Central memory CD8-positive, alpha-beta T cell (primary cell): Measurements from ENCODE around the gene PERM1.

Source experiments
- ATAC-seq: fragments of 150-1000 bp; cut with Tn5 transposase; replicated peaks from 2 replicates; pipeline ENCODE4 v1.10.0; 2022; ENCODE audit warnings: mild to moderate bottlenecking, moderate FRiP score, moderate number of reproducible peaks; ENCODE audit not compliant: poor library complexity, severe bottlenecking; ENCODE audit errors: extremely low read depth
- DNase-seq, 2 donors: peaks; one replicate each; pipeline ENCODE4 v3.0.0; 2021; ENCODE audit warnings: low spot score in 2 of 2
- H3K27ac Mint-ChIP-seq: one replicate; pipeline ENCODE4 v1.8.0; 2022; ENCODE audit warnings: low read depth, mild to moderate bottlenecking, moderate library complexity, mixed read lengths
- H3K27me3 Mint-ChIP-seq: one replicate; pipeline ENCODE4 v1.8.0; 2022; ENCODE audit warnings: mixed read lengths
- H3K36me3 Mint-ChIP-seq: one replicate; pipeline ENCODE4 v1.8.0; 2022; ENCODE audit warnings: mild to moderate bottlenecking, moderate library complexity, mixed read lengths; ENCODE audit not compliant: insufficient read depth
- H3K4me1 Mint-ChIP-seq: one replicate; pipeline ENCODE4 v1.8.0; 2022; ENCODE audit warnings: mixed read lengths
- H3K4me3 Mint-ChIP-seq: one replicate; pipeline ENCODE4 v1.8.0; 2022; ENCODE audit warnings: mild to moderate bottlenecking, moderate library complexity, mixed read lengths
- H3K9me3 Mint-ChIP-seq: one replicate; pipeline ENCODE4 v1.8.0; 2022; ENCODE audit warnings: mixed read lengths

The PERM1 gene

GRCh38 chr1:959731-960362, 22.0 kb downstream of the PERM1 start:
- peaks cover 24% of the 10 kb centered on the region for H3K36me3 Mint-ChIP-seq
- no peak for DNase-seq
- H3K9me3 Mint-ChIP-seq: no peaks in the 10 kb centered on the region
- ATAC-seq: peak; percentile 16
- H3K27me3 Mint-ChIP-seq: no peaks in the 10 kb centered on the region
- peak overlapping the region; percentile 88 for H3K4me3 Mint-ChIP-seq
- peaks cover 27% of the 10 kb centered on the region for H3K4me1 Mint-ChIP-seq
- H3K27ac Mint-ChIP-seq: no peak overlapping the region

- Mint-ChIP-seq H3K36me3 (peaks cover 30% of the 10 kb centered on the region), H3K27ac (peak within 1 kb of the TSS; percentile 80), H3K27me3 (no peaks in the 10 kb centered on the region), H3K9me3 (no peaks in the 10 kb centered on the region), H3K4me1 (peaks cover 27% of the 10 kb centered on the region), H3K4me3 (peak within 1 kb of the TSS; percentile 88)
- DNase-seq (peak; percentile 87 to 91), ATAC-seq (peak; percentile 87)
Measured at GRCh38 chr1:958823-959730, 22.8 kb downstream of the PERM1 start, which contains the start of gene NOC2L. Gene NOC2L, minus strand, starts transcription at chr1:959256. Its CDS starts 16 bp downstream, at chr1:959240.

DNA sequence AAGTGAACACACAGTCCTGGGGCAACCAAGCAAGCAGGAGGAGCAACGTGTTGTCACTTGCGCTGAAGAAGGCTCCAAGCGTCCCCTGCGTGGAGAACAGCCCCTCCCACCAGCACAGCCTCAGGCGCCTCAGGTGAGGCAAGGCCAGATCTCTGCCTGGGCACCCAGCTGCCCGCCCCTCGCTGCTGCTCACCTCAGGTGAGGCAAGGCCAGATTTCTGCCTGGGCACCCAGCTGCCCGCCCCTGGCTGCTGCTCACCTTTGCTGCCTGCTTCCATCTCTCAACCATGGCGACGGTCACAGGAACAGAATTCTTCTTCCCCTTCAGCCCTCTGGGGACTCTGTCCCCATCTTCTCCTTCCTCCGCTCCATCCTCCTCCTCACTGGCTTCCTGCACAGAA, 25.3 kb downstream of the PERM1 start:
- H3K36me3 Mint-ChIP-seq: peaks cover 28% of the 10 kb centered on the region
- DNase-seq (no peak), ATAC-seq (no peak)
- H3K27ac Mint-ChIP-seq: no peak overlapping the region
- H3K4me1 Mint-ChIP-seq: peaks cover 27% of the 10 kb centered on the region
- H3K9me3 Mint-ChIP-seq: no peaks in the 10 kb centered on the region
- H3K4me3 Mint-ChIP-seq: no peak overlapping the region
- no peaks in the 10 kb centered on the region for H3K27me3 Mint-ChIP-seq

- H3K9me3 Mint-ChIP-seq: no peaks in the 10 kb centered on the region
- H3K27me3 Mint-ChIP-seq: no peaks in the 10 kb centered on the region
- ATAC-seq (no peak), DNase-seq (no peak)
- peaks cover 27% of the 10 kb centered on the region for H3K4me1 Mint-ChIP-seq
- peaks cover 28% of the 10 kb centered on the region for H3K36me3 Mint-ChIP-seq
- no peak overlapping the region for H3K27ac Mint-ChIP-seq
- no peak overlapping the region for H3K4me3 Mint-ChIP-seq
Measured at GRCh38 chr1:955474-955873, 26.4 kb downstream of the PERM1 start.

- Mint-ChIP-seq H3K27me3 (no peaks in the 10 kb centered on the region), H3K27ac (no peak overlapping the region), H3K9me3 (no peaks in the 10 kb centered on the region), H3K36me3 (peaks cover 28% of the 10 kb centered on the region), H3K4me1 (peaks cover 27% of the 10 kb centered on the region), H3K4me3 (no peak overlapping the region)
- DNase-seq (no peak), ATAC-seq (no peak)
Measured at GRCh38 chr1:954927-955326, 27.0 kb downstream of the PERM1 start.

- Mint-ChIP-seq H3K4me3 (no peak overlapping the region), H3K27ac (no peak overlapping the region), H3K27me3 (no peaks in the 10 kb centered on the region), H3K4me1 (peaks cover 27% of the 10 kb centered on the region), H3K36me3 (peaks cover 27% of the 10 kb centered on the region), H3K9me3 (no peaks in the 10 kb centered on the region)
- DNase-seq (no peak), ATAC-seq (no peak)
Measured at GRCh38 chr1:953524-954320, 28.2 kb downstream of the PERM1 start.

DNA sequence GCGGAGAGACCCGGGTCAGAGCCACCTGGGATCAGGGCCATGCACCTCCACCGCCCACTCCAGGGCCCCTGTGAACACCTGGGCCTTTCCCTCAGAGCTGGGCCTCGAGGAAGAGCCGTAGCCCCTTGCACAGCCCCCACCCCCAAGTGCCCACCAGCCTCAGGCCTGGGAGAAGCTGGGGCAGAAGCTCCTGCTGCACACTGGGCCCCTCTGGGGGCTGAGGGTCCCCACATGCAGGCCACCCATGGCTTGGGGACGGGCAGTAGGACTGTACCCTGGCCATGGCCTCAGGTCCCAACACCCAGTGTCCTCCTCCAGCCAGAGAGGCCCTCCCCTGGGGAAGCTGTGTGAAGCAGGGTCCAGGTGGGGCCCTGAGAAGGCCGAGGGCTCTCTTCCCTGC, 29.3 kb downstream of the PERM1 start:
- no peaks in the 10 kb centered on the region for H3K27me3 Mint-ChIP-seq
- H3K9me3 Mint-ChIP-seq: no peaks in the 10 kb centered on the region
- ATAC-seq (no peak), DNase-seq (no peak)
- H3K36me3 Mint-ChIP-seq: peaks cover 25% of the 10 kb centered on the region
- H3K4me3 Mint-ChIP-seq: no peak overlapping the region
- H3K27ac Mint-ChIP-seq: no peak overlapping the region
- H3K4me1 Mint-ChIP-seq: peaks cover 15% of the 10 kb centered on the region

DNA sequence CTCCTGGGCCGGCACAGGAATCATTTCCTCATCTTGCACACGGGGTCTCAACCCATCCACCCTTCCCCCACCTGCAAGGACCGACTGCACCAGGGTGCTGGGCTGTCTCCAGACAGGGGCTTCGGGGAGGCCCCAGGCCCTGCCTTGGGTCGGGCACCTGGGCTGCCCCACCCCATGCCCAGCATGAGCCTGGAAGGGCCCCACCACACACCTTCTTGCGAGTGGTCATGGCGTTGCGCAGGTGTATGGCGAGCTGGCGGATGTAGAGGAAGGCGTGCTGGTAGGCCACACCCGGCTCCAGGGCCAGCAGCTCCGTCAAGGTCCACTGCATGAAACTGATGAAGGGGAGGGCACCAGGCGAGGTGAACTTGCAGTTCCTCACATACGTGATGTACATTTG, 29.7 kb downstream of the PERM1 start:
- peaks cover 11% of the 10 kb centered on the region for H3K4me1 Mint-ChIP-seq
- H3K4me3 Mint-ChIP-seq: no peak overlapping the region
- DNase-seq (no peak), ATAC-seq (no peak)
- H3K36me3 Mint-ChIP-seq: peaks cover 24% of the 10 kb centered on the region
- no peaks in the 10 kb centered on the region for H3K9me3 Mint-ChIP-seq
- H3K27ac Mint-ChIP-seq: no peak overlapping the region
- no peaks in the 10 kb centered on the region for H3K27me3 Mint-ChIP-seq

GRCh38 chr1:951364-951763, 30.5 kb downstream of the PERM1 start:
- Mint-ChIP-seq H3K27ac (no peak overlapping the region), H3K27me3 (no peaks in the 10 kb centered on the region), H3K4me3 (no peak overlapping the region), H3K4me1 (peaks cover 7% of the 10 kb centered on the region), H3K36me3 (peaks cover 21% of the 10 kb centered on the region), H3K9me3 (no peaks in the 10 kb centered on the region)
- ATAC-seq (no peak), DNase-seq (no peak)

GRCh38 chr1:950881-951280, 31.0 kb downstream of the PERM1 start:
- Mint-ChIP-seq H3K4me3 (no peak overlapping the region), H3K4me1 (peaks cover 7% of the 10 kb centered on the region), H3K27ac (no peak overlapping the region), H3K36me3 (peaks cover 23% of the 10 kb centered on the region), H3K9me3 (no peaks in the 10 kb centered on the region), H3K27me3 (no peaks in the 10 kb centered on the region)
- no peak for DNase-seq
- no peak for ATAC-seq

DNA sequence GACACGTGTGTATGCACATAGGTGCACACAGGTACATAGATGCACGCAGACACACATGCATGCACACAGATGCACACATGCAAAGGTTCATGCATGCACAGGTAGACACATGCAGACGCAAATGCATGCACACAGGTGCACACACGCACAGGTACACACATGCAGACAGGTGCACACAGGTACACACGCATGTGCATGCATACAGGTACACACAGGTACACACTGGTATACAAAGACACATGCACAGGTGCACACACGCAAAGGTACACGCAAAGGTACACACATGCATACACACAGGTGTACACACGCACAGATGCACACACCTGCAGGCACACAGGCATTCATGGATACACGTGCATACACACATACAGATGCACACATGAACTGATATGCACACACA, 31.6 kb downstream of the PERM1 start:
- ATAC-seq (no peak), DNase-seq (no peak)
- no peak overlapping the region for H3K27ac Mint-ChIP-seq
- peaks cover 25% of the 10 kb centered on the region for H3K36me3 Mint-ChIP-seq
- no peaks in the 10 kb centered on the region for H3K9me3 Mint-ChIP-seq
- H3K4me3 Mint-ChIP-seq: no peak overlapping the region
- peaks cover 4% of the 10 kb centered on the region for H3K4me1 Mint-ChIP-seq
- no peaks in the 10 kb centered on the region for H3K27me3 Mint-ChIP-seq

DNA sequence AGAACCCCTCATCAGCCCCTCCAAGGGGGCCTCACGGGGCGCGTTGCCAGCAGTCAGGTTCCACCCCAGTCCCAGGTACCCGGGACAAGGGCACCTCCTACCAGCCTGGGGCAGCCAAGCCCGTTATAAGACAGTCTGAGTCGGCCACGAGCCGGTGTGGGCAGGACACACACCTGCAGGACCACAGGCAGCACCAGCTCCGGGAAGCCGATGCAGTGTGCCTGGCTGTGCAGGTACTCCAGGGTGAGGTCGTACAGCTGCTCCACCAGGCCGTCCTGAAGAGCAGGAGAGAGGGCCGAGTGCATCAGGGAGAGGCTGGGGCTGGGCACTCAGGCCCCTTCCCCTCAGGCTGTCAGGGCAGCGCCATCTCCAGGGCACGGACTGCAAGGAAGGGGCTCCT, 33.9 kb downstream of the PERM1 start:
- Mint-ChIP-seq H3K4me3 (no peak overlapping the region), H3K36me3 (peaks cover 15% of the 10 kb centered on the region), H3K27me3 (no peaks in the 10 kb centered on the region), H3K4me1 (no peaks in the 10 kb centered on the region), H3K9me3 (no peaks in the 10 kb centered on the region), H3K27ac (no peak overlapping the region)
- DNase-seq (no peak), ATAC-seq (no peak)
